ENCODE measurements around the gene SMG9.
"Not testable (repeated sequence)": the region's sequence is repeated elsewhere in the genome, so short reads cannot be mapped to it uniquely, and the experiment has no call there.

SMG9 gene

GRCh38 chr19:43779147-43779819, 24.5 kb upstream of the SMG9 start:
- no peak for DNase-seq

GRCh38 chr19:43778651-43779050, 23.9 kb upstream of the SMG9 start:
- DNase-seq = no peak

GRCh38 chr19:43777163-43777695, 22.5 kb upstream of the SMG9 start:
- DNase-seq = no peak

DNA sequence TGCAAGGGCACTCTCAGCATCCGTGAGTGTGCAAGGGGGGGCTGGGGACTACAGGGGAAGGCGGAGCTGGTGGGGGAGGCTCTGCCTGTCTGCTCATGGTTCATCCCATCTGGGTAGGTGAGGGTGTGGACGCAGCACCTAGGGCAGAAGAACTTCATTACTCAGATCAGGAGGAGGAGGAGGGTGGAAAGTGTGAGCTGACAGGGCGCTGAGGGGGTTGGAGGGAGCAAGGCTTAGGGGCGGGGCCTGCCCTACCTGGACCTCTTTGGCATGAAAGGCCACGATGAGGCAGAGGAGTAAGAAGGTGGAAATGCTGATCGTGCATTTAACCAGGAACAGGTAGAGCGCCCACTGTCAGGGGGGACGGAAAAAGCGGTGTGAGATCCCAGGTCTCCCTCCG, 21.5 kb upstream of the SMG9 start:
- peak in 2 of 4 experiments; percentile 21 to 29 for DNase-seq

DNA sequence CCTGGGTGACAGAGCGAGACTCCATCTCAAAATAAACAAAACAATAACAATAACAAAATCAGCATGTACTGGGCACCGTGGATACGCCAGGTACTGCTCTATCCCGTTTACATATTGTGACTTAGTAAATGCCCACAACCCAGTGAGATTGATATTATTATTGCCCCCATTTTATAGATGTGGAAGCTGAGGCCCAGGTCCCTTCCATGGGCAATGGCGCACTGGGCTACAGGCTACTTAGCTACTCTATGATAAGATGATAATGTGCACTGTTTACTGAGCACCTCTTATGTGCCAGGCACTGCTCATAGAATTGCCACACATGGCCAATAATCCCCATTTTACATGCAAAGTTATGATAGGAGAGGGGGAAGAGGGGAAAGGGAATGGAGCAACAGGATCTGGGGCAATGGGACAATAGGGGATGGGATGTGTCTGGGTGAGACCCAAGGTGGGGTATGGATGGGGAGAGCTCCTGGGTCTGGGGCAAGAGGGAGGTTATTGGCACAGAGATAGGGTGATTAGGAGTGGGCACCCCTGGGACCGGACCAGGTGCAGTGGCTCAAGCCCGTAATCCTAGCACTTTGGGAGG, 20.6 kb upstream of the SMG9 start:
- DNase-seq = no peak

DNA sequence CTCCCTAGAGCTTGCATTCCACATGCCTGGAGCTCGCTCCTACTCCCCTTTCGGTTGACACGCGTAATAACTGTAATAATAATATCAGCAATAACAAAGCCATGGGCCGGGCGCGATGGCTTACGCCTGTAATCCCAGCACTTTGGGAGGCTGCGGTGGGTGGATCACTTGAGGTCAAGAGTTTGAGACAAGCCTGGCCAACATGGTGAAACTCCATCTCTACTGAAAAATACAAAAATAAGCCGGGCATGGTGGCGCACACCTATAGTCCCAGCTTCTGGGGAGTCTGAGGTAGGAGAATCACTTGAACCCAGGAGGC, 20.1 kb upstream of the SMG9 start:
- not testable (repeated sequence) for DNase-seq

DNA sequence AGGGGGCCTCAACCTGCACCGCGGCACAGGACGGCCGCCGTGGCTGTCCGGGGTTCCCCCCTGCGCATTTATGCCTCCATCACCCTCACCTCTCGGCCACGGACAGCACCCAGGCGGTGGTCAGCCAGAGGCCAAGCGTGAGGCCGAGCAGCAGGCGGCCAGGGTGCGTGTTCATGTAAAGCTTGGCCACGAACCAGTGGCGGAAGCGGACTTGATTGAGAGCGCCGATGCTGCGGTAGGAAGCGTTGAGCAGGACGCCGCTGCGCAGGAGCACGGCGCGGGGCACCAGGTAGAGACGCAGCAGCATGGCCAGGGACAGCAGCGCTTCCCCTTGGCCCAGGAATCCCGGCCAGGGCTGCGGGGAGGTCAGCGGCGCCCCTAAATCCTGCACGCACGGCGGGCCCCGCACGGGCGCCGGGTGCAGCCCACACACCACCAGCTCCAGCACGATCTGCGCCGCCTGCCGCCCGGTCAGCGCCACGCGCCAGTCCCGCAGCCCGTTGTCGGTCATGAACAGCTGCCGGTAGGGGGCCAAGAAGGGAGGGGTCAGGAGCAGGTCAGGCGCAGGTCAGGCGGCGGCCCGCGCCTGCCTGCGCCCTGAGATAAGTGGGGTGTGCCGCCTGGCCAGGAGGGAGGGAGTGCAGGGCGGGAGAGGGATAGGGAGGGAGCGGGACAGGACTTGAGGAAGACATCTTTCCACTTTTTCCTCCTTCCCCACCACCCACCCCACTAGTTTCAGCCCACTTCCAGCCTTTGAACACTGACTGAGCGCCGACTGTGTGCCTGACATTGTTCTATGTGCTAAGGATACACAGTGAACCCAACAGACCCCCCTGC, 19.6 kb upstream of the SMG9 start:
- DNase-seq = no peak

GRCh38 chr19:43773725-43774102, 19.0 kb upstream of the SMG9 start:
- no peak for DNase-seq

- DNase-seq = no peak
Measured at GRCh38 chr19:43769256-43769655, 14.5 kb upstream of the SMG9 start.

DNA sequence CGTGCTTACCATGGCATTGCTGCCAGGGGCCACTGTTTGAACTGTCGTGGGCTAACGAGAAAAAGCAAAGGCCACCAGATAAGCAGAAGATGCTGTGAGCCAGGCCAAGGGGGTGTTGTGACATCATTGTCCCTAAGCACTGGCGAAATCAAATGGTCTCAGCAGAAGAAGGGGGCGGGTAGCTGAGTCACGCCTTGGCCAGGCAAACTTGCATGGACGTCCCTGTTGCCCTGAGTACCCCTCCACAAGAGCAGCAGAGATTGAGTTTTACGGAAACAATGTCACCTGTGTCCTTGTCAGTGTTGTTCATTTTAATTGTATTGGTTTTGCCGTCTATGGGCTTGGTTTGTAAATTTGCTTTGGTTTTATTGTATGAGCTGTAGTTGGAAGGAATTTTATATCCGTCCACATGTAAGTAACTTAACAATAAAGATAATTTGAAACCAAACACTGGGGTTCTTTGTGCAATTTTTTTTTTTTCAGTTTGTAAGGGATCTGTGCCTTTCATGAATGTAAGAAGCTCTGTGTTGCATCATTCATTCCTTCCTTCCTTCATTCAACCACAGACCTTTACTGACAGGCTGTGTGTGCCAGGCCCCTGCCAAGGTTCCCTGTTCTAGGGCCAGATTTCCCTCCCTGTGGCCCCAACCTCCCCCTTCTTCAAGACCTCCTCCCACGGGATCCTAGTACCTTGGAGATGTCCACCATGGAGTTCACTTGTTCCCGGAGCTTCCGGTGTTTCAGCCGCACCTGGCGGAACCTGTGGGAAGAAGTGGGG, 13.7 kb upstream of the SMG9 start:
- no peak for DNase-seq

- no peak for DNase-seq
Measured at GRCh38 chr19:43767818-43768217, 13.1 kb upstream of the SMG9 start.

DNA sequence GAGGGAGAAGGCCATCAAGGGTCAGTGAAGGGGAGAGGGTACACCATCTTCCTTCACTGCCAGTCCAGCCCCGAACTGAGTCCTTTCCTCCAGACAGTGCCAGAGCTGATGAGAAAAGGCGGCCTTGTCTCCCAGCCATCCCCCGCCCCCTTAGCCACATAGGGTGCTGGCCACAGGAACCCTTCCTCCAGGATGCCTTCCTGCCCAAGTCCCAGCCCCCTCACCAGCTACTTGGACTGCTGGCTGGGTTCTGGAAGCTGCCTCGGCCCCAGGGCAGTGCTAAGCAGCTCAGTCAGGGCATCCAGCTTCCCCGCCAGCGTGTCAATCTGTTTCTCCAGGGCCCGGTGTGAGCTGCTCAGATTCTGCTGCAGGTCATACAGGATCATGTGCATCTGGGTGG, 12.6 kb upstream of the SMG9 start:
- no peak for DNase-seq

DNA sequence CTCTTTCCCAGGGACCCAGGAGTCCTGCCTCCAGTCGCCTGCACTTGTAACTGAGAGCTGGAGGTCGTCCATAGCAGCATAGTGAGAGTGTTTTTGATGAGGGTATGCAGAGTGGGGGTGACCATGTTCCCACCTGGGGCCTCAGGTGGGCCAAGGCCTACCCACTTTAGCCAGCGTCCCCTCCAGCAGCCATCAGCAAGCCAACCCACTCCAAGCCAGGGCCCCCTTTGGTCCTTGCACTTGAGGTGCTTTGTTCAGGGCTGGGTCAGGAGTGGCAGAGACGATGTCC, 11.9 kb upstream of the SMG9 start:
- no peak for DNase-seq

GRCh38 chr19:43765109-43765876, 10.5 kb upstream of the SMG9 start:
- peak; percentile 38 to 63 (median 50) for DNase-seq

DNA sequence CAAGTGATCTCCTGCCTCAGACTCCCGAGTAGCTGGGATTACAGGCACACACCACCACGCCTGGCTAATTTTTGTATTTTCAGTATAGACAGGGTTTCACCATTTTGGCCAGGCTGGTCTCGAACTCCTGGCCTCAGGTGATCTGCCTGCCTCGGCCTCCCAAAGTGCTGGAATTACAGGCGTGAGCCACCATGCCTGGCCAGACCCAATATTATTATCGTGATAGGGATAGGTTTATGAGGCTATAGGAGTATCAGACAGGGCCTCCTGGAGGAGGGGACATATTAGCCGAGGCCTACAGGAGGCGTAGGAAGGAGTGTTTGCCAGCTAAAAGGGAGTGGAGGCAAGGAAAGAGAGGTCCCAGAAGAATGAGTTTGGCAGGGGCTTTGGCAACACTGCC, 9.9 kb upstream of the SMG9 start:
- not testable (repeated sequence) for DNase-seq

GRCh38 chr19:43763473-43763939, 8.7 kb upstream of the SMG9 start:
- DNase-seq = no peak

DNA sequence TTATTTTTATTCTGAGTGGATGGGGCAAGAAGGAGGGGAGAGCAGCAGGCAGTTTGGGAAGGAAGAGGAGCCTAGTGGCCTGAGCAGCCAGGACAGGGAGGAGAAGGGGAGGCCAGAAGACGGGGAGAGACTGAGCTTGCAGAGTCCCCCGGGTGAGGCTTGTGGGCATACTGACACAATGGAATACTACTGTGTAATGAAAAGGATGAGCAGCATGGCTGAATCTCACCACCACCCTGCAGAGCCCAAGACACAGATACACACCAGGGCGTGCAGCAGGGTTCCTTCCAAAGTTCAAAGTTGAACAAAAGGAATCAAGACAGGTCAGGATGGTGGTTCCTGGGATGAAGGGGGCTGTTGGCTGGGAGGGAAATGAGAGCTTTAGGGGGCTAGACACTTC, 8.1 kb upstream of the SMG9 start:
- DNase-seq = no peak

GRCh38 chr19:43760941-43761340, 6.2 kb upstream of the SMG9 start:
- DNase-seq = no peak

- DNase-seq = no peak
Measured at GRCh38 chr19:43759515-43759914, 4.8 kb upstream of the SMG9 start.

GRCh38 chr19:43755256-43755801, 567 bp upstream of the SMG9 start:
- DNase-seq = peak; percentile 46 to 72 (median 61)

DNA sequence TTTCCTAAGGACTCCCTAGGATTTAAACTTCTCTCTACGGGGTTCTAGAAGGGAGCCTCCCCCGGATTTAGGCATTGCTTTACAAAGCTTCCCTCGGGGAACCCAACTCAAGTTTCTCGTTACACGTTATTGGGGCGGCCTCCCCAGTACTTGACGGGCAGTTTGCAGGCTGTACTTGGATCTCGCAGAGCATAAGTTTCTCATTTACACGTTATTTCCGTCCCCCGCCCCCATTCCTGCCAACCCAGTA, 584 bp downstream of the SMG9 start:
- DNase-seq = no peak

- DNase-seq = no peak
Measured at GRCh38 chr19:43752287-43752875, 2.4 kb downstream of the SMG9 start.

Measured in activated CD4-positive, CD25-positive, alpha-beta regulatory T cell (primary cell).